GM23338 (cell line): ENCODE data around the gene DNAJC7. TPM values are rescaled to one million over a fixed set of nuclear protein-coding genes. Genes with fewer than 3 reads are reported as not detected.

Experiments used
- ATAC-seq: fragments of 200-7000 bp; cut with Tn5 transposase; 3 replicates; pipeline ENCODE4 v1.9.1; 2020
- DNase-seq: peaks from one replicate; pipeline ENCODE4 v3.0.0-alpha.2; 2015; ENCODE audit warnings: low spot score
- H2AFZ ChIP-seq: fragments of 200-600 bp; sonication (generic); 2 replicates; pipeline ENCODE4 v1.8.0; 2016; ENCODE audit warnings: antibody characterized with exemption, mild to moderate bottlenecking, moderate library complexity
- H3F3A ChIP-seq: fragments of 200-600 bp; sonication (generic); replicated peaks from 2 replicates; pipeline ENCODE4 v1.8.0; 2017; ENCODE audit warnings: antibody characterized with exemption, mixed run types, low read depth
- H3K27ac ChIP-seq: fragments of 200-600 bp; sonication (generic); 2 replicates; pipeline ENCODE4 v1.6.1; 2016; ENCODE audit warnings: low read depth
- H3K27me3 ChIP-seq: fragments of 200-600 bp; sonication (generic); 2 replicates; pipeline ENCODE4 v1.8.0; 2016; ENCODE audit warnings: mild to moderate bottlenecking, mixed run types, moderate library complexity; ENCODE audit not compliant: insufficient read depth
- H3K36me3 ChIP-seq: fragments of 200-600 bp; sonication (generic); 2 replicates; pipeline ENCODE4 v1.8.0; 2016; ENCODE audit warnings: mild to moderate bottlenecking; ENCODE audit not compliant: insufficient read depth
- H3K4me1 ChIP-seq: fragments of 200-600 bp; sonication (generic); 2 replicates; pipeline ENCODE4 v1.8.0; 2016; ENCODE audit warnings: mild to moderate bottlenecking, moderate library complexity; ENCODE audit not compliant: insufficient read depth
- H3K4me2 ChIP-seq: fragments of 200-600 bp; sonication (generic); 2 replicates; pipeline ENCODE4 v1.7.1; 2017; ENCODE audit warnings: mixed run types
- H3K4me3 ChIP-seq: fragments of 200-600 bp; sonication (generic); 2 replicates; pipeline ENCODE4 v1.6.1; 2016; ENCODE audit warnings: mixed run types
- H3K79me2 ChIP-seq: fragments of 200-600 bp; sonication (generic); replicated peaks from 2 replicates; pipeline ENCODE4 v1.8.0; 2017; ENCODE audit warnings: mild to moderate bottlenecking; ENCODE audit not compliant: insufficient read depth
- H3K9me2 ChIP-seq: fragments of 200-600 bp; sonication (generic); 2 replicates; pipeline ENCODE4 v1.8.0; 2017; ENCODE audit not compliant: insufficient read depth
- H4K20me1 ChIP-seq: fragments of 200-600 bp; sonication (generic); replicated peaks from 2 replicates; pipeline ENCODE4 v1.8.0; 2017; ENCODE audit warnings: mild to moderate bottlenecking; ENCODE audit not compliant: insufficient read depth
- H3K27ac Mint-ChIP-seq: 2 replicates; pipeline ENCODE4 v1.8.0; 2020; ENCODE audit warnings: inconsistent platforms, mild to moderate bottlenecking, moderate library complexity, mixed read lengths
- H3K27me3 Mint-ChIP-seq: 3 replicates; pipeline ENCODE4 v1.8.0; 2022; ENCODE audit warnings: low read depth, mild to moderate bottlenecking, moderate library complexity, mixed read lengths, inconsistent platforms; ENCODE audit not compliant: insufficient read depth, poor library complexity
- H3K36me3 Mint-ChIP-seq: 3 replicates; pipeline ENCODE4 v1.8.0; 2021; ENCODE audit warnings: low read depth, mild to moderate bottlenecking, inconsistent platforms, moderate library complexity, mixed read lengths
- H3K4me1 Mint-ChIP-seq: 3 replicates; pipeline ENCODE4 v1.8.0; 2020; ENCODE audit warnings: mild to moderate bottlenecking, inconsistent platforms, mixed read lengths
- H3K4me3 Mint-ChIP-seq: 3 replicates; pipeline ENCODE4 v1.8.0; 2021; ENCODE audit warnings: moderate library complexity, mild to moderate bottlenecking, inconsistent platforms, mixed read lengths
- H3K9me3 Mint-ChIP-seq: 3 replicates; pipeline ENCODE4 v1.8.0; 2020; ENCODE audit warnings: moderate library complexity, mild to moderate bottlenecking, inconsistent platforms, mixed read lengths
- CREB1 ChIP-seq: fragments of 250-450 bp; sonication (Bioruptor Pico); IDR thresholded peaks from 2 replicates; pipeline ENCODE4 v1.5.0; 2020; ENCODE audit warnings: low read depth, mild to moderate bottlenecking, moderate library complexity
- CTCF ChIP-seq, 2 experiments: fragments of 200-600 bp in 1 of 2; sonication (generic) in 1 of 2; conservative IDR thresholded peaks; 2 replicates each; pipeline versions ENCODE4 v1.5.1 to v1.6.1; 2016 to 2017; ENCODE audit warnings: antibody characterized with exemption in 2 of 2, low read depth in 2 of 2, mild to moderate bottlenecking in 2 of 2, moderate library complexity in 1 of 2
- EZH2 ChIP-seq: fragments of 200-600 bp; sonication (generic); IDR thresholded peaks from one replicate; pipeline ENCODE4 v1.8.0; 2017; ENCODE audit warnings: antibody characterized with exemption, mild to moderate bottlenecking, low read depth; ENCODE audit not compliant: unreplicated experiment
- EZH2phosphoT487 ChIP-seq: fragments of 200-600 bp; sonication (generic); IDR thresholded peaks from one replicate; pipeline ENCODE4 v1.8.1; 2018; ENCODE audit warnings: antibody characterized with exemption; ENCODE audit not compliant: unreplicated experiment
- JUNB ChIP-seq: IDR thresholded peaks from one replicate; pipeline ENCODE4 v1.6.1; 2016; ENCODE audit warnings: antibody characterized with exemption; ENCODE audit not compliant: unreplicated experiment
- NANOG ChIP-seq: IDR thresholded peaks from 2 replicates; pipeline ENCODE4 v1.6.1; 2016; ENCODE audit warnings: antibody characterized with exemption, borderline replicate concordance
- POLR2AphosphoS5 ChIP-seq: IDR thresholded peaks from 2 replicates; pipeline ENCODE4 v1.6.1; 2016; ENCODE audit warnings: antibody characterized with exemption, low read depth
- STAT1 ChIP-seq: IDR thresholded peaks from one replicate; pipeline ENCODE4 v1.6.1; 2016; ENCODE audit warnings: antibody characterized with exemption; ENCODE audit not compliant: unreplicated experiment
- ZNF114 ChIP-seq: fragments of 250-450 bp; sonication (Bioruptor Pico); IDR thresholded peaks from 2 replicates; pipeline ENCODE4 v1.5.0; 2020; ENCODE audit warnings: mild to moderate bottlenecking, moderate library complexity
- ZNF331 ChIP-seq: fragments of 250-450 bp; sonication (Bioruptor Pico); IDR thresholded peaks from 2 replicates; pipeline ENCODE4 v1.5.0; 2020; ENCODE audit warnings: low read depth, mild to moderate bottlenecking, moderate library complexity
- polyA plus RNA-seq: library from polyadenylated mRNA; unstranded; fragments of >200 nt; fragmentation: Nextera tagmentation; extraction: Ambion mirVana; gene quantifications from 2 replicates; pipeline ENCODE4 v1.2.1, GENCODE V29; 2016
- total RNA-seq: library from RNA; depleted of rRNA; stranded (reverse); fragments of >200 nt; shearing (Covaris generic); gene quantifications from 2 replicates; pipeline ENCODE4 v1.2.3, GENCODE V29; 2014
- TF ChIP-seq, protein P1 (sequence below): IDR thresholded peaks from 2 replicates; pipeline ENCODE4 v1.6.1; 2016; ENCODE audit warnings: antibody characterized with exemption
- TF ChIP-seq, protein P2 (sequence below): IDR thresholded peaks from one replicate; pipeline ENCODE4 v1.6.1; 2018; ENCODE audit warnings: antibody characterized with exemption; ENCODE audit not compliant: unreplicated experiment
- TF ChIP-seq, protein P3 (sequence below): fragments of 250-450 bp; sonication (Bioruptor Pico); IDR thresholded peaks from 2 replicates; pipeline ENCODE4 v1.5.0; 2020; ENCODE audit warnings: mild to moderate bottlenecking, moderate library complexity

The DNAJC7 gene
- total and polyA plus RNA-seq, 2 experiments from 2014 or later, result 139 to 141 TPM

DNA sequence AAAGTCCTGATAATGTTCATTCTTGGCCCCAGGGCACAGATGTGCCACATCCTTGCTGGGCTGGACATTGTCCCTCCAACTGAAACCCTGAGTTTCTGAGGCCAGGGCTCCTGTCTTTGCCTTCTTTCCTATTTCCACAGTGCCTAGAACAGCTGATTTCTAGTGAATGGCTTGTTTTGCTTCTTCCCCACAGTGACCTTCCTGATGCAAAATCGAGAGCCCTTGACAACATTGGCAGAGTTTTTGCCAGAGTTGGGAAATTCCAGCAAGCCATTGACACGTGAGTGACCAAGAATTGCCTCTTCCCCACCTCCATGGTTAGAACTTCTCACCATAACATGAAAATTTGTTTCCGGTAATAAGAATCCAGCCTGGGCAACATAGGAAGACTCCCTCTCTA, 72.3 kb downstream of the DNAJC7 start:
- Histone ChIP-seq H3K4me3 (no peak overlapping the region), H3K27ac (no peak overlapping the region), H3K79me2 (no peaks in the 10 kb centered on the region), H2AFZ (no peak overlapping the region), H3F3A (no peaks in the 10 kb centered on the region), H3K36me3 (no peaks in the 10 kb centered on the region), H3K4me1 (no peaks in the 10 kb centered on the region), H3K9me2 (no peaks in the 10 kb centered on the region), H4K20me1 (no peaks in the 10 kb centered on the region), H3K27me3 (no peaks in the 10 kb centered on the region), H3K4me2 (no peak overlapping the region)
- no peaks in the 10 kb centered on the region for H3K9me3 Mint-ChIP-seq
- no peaks in the 10 kb centered on the region for H3K4me1 Mint-ChIP-seq
- H3K27me3 Mint-ChIP-seq, result peaks cover 4% of the 10 kb centered on the region
- no peak for TF ChIP-seq ZNF114
- no peak for TF ChIP-seq EZH2
- TF ChIP-seq STAT1, result no peak
- no peak for TF ChIP-seq CTCF (conservative IDR thresholded peaks at IDR 0.05; ENCODE audit: low read depth in 2 of 2)
- no peak for TF ChIP-seq NANOG
- TF ChIP-seq JUNB, result no peak
- no peak for TF ChIP-seq POLR2AphosphoS5
- TF ChIP-seq EZH2phosphoT487, result no peak
- TF ChIP-seq, protein P1, sequence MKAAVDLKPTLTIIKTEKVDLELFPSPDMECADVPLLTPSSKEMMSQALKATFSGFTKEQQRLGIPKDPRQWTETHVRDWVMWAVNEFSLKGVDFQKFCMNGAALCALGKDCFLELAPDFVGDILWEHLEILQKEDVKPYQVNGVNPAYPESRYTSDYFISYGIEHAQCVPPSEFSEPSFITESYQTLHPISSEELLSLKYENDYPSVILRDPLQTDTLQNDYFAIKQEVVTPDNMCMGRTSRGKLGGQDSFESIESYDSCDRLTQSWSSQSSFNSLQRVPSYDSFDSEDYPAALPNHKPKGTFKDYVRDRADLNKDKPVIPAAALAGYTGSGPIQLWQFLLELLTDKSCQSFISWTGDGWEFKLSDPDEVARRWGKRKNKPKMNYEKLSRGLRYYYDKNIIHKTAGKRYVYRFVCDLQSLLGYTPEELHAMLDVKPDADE, result no peak
- TF ChIP-seq CREB1 (CRISPR knock-in tag), result no peak
- TF ChIP-seq, protein P2, sequence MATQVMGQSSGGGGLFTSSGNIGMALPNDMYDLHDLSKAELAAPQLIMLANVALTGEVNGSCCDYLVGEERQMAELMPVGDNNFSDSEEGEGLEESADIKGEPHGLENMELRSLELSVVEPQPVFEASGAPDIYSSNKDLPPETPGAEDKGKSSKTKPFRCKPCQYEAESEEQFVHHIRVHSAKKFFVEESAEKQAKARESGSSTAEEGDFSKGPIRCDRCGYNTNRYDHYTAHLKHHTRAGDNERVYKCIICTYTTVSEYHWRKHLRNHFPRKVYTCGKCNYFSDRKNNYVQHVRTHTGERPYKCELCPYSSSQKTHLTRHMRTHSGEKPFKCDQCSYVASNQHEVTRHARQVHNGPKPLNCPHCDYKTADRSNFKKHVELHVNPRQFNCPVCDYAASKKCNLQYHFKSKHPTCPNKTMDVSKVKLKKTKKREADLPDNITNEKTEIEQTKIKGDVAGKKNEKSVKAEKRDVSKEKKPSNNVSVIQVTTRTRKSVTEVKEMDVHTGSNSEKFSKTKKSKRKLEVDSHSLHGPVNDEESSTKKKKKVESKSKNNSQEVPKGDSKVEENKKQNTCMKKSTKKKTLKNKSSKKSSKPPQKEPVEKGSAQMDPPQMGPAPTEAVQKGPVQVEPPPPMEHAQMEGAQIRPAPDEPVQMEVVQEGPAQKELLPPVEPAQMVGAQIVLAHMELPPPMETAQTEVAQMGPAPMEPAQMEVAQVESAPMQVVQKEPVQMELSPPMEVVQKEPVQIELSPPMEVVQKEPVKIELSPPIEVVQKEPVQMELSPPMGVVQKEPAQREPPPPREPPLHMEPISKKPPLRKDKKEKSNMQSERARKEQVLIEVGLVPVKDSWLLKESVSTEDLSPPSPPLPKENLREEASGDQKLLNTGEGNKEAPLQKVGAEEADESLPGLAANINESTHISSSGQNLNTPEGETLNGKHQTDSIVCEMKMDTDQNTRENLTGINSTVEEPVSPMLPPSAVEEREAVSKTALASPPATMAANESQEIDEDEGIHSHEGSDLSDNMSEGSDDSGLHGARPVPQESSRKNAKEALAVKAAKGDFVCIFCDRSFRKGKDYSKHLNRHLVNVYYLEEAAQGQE, result no peak
- TF ChIP-seq, protein P3, sequence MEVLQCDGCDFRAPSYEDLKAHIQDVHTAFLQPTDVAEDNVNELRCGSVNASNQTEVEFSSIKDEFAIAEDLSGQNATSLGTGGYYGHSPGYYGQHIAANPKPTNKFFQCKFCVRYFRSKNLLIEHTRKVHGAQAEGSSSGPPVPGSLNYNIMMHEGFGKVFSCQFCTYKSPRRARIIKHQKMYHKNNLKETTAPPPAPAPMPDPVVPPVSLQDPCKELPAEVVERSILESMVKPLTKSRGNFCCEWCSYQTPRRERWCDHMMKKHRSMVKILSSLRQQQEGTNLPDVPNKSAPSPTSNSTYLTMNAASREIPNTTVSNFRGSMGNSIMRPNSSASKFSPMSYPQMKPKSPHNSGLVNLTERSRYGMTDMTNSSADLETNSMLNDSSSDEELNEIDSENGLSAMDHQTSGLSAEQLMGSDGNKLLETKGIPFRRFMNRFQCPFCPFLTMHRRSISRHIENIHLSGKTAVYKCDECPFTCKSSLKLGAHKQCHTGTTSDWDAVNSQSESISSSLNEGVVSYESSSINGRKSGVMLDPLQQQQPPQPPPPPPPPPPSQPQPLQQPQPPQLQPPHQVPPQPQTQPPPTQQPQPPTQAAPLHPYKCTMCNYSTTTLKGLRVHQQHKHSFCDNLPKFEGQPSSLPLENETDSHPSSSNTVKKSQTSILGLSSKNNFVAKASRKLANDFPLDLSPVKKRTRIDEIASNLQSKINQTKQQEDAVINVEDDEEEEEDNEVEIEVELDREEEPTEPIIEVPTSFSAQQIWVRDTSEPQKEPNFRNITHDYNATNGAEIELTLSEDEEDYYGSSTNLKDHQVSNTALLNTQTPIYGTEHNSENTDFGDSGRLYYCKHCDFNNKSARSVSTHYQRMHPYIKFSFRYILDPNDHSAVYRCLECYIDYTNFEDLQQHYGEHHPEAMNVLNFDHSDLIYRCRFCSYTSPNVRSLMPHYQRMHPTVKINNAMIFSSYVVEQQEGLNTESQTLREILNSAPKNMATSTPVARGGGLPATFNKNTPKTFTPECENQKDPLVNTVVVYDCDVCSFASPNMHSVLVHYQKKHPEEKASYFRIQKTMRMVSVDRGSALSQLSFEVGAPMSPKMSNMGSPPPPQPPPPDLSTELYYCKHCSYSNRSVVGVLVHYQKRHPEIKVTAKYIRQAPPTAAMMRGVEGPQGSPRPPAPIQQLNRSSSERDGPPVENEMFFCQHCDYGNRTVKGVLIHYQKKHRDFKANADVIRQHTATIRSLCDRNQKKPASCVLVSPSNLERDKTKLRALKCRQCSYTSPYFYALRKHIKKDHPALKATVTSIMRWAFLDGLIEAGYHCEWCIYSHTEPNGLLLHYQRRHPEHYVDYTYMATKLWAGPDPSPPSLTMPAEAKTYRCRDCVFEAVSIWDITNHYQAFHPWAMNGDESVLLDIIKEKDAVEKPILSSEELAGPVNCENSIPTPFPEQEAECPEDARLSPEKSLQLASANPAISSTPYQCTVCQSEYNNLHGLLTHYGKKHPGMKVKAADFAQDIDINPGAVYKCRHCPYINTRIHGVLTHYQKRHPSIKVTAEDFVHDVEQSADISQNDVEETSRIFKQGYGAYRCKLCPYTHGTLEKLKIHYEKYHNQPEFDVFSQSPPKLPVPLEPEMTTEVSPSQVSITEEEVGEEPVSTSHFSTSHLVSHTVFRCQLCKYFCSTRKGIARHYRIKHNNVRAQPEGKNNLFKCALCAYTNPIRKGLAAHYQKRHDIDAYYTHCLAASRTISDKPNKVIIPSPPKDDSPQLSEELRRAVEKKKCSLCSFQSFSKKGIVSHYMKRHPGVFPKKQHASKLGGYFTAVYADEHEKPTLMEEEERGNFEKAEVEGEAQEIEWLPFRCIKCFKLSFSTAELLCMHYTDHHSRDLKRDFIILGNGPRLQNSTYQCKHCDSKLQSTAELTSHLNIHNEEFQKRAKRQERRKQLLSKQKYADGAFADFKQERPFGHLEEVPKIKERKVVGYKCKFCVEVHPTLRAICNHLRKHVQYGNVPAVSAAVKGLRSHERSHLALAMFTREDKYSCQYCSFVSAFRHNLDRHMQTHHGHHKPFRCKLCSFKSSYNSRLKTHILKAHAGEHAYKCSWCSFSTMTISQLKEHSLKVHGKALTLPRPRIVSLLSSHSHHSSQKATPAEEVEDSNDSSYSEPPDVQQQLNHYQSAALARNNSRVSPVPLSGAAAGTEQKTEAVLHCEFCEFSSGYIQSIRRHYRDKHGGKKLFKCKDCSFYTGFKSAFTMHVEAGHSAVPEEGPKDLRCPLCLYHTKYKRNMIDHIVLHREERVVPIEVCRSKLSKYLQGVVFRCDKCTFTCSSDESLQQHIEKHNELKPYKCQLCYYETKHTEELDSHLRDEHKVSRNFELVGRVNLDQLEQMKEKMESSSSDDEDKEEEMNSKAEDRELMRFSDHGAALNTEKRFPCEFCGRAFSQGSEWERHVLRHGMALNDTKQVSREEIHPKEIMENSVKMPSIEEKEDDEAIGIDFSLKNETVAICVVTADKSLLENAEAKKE (CRISPR knock-in tag), result no peak
- no peak for TF ChIP-seq ZNF331 (CRISPR knock-in tag)
- H3K27ac Mint-ChIP-seq, result no peak overlapping the region
- H3K4me3 Mint-ChIP-seq, result no peak overlapping the region
- H3K36me3 Mint-ChIP-seq, result no peaks in the 10 kb centered on the region; the same call in 2 of the 3 replicates
- DNase-seq (no peak), ATAC-seq (no peak)
